WTC11 (cell line): ENCODE data around the gene CCDC89.

Experiments
- CREM ChIP-seq: sonication (generic); formaldehyde crosslinking; IDR thresholded peaks from 2 replicates; pipeline ENCODE4 v1.8.1; 2022; ENCODE audit warnings: mild to moderate bottlenecking, missing genetic modification reagents, moderate library complexity
- JUN ChIP-seq: sonication (generic); formaldehyde crosslinking; IDR thresholded peaks from 2 replicates; pipeline ENCODE4 v1.8.0; 2023; ENCODE audit warnings: mild to moderate bottlenecking, missing genetic modification reagents
- USF1 ChIP-seq: sonication (generic); formaldehyde crosslinking; IDR thresholded peaks from 2 replicates; pipeline ENCODE4 v1.8.0; 2022; ENCODE audit warnings: mild to moderate bottlenecking, missing genetic modification reagents
- TF ChIP-seq, protein P1 (sequence below): fragments of 200-600 bp; IDR thresholded peaks from 2 replicates; pipeline ENCODE4 v1.8.0; 2022; ENCODE audit warnings: antibody characterized with exemption
- TF ChIP-seq, protein P2 (sequence below): fragments of 250-450 bp; sonication (Bioruptor Pico); IDR thresholded peaks from 2 replicates; pipeline ENCODE4 v2.1.2; 2022; ENCODE audit warnings: mild to moderate bottlenecking, moderate library complexity

- no peak for TF ChIP-seq USF1
- TF ChIP-seq, protein P1, sequence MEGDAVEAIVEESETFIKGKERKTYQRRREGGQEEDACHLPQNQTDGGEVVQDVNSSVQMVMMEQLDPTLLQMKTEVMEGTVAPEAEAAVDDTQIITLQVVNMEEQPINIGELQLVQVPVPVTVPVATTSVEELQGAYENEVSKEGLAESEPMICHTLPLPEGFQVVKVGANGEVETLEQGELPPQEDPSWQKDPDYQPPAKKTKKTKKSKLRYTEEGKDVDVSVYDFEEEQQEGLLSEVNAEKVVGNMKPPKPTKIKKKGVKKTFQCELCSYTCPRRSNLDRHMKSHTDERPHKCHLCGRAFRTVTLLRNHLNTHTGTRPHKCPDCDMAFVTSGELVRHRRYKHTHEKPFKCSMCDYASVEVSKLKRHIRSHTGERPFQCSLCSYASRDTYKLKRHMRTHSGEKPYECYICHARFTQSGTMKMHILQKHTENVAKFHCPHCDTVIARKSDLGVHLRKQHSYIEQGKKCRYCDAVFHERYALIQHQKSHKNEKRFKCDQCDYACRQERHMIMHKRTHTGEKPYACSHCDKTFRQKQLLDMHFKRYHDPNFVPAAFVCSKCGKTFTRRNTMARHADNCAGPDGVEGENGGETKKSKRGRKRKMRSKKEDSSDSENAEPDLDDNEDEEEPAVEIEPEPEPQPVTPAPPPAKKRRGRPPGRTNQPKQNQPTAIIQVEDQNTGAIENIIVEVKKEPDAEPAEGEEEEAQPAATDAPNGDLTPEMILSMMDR = no peak
- no peak for TF ChIP-seq CREM (CRISPR knock-in tag)
- no peak for TF ChIP-seq JUN (CRISPR knock-in tag)
- TF ChIP-seq, protein P2, sequence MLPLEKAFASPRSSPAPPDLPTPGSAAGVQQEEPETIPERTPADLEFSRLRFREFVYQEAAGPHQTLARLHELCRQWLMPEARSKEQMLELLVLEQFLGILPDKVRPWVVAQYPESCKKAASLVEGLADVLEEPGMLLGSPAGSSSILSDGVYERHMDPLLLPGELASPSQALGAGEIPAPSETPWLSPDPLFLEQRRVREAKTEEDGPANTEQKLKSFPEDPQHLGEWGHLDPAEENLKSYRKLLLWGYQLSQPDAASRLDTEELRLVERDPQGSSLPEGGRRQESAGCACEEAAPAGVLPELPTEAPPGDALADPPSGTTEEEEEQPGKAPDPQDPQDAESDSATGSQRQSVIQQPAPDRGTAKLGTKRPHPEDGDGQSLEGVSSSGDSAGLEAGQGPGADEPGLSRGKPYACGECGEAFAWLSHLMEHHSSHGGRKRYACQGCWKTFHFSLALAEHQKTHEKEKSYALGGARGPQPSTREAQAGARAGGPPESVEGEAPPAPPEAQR = no peak
Measured at GRCh38 chr11:85712953-85713352, 27.0 kb upstream of the CCDC89 start.
